ENCODE results near the gene TPRX2.

DNA sequence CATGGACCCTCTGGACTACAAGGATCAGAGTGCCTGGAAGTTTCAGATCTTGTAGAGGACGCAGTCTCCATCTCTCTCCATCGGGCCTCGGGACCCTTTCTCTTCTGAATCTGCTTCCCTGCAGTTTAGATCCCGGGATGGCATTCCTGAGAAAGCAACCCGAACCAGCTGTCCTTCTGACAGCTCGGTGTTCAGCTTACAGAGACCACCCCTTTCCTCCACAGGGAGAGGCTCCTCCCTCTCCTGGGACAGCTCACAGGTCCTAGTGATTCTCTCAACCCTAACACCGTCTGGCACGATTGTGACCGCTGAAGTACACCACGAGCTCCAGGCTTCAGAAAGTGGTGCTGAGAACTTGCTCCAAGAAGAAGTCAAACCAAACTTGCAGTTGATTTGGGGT lies 19.1 kb upstream of the TPRX2 start:
- no peak for TF ChIP-seq EZH2 (IDR thresholded peaks at IDR 0.05; ENCODE audit: borderline replicate concordance, low read depth, low read length, poor library complexity, severe bottlenecking)
- TF ChIP-seq CTCF (conservative IDR thresholded peaks at IDR 0.05; ENCODE audit: low read depth, low read length): no peak
